ENCODE data around the gene LMF1.

Gene LMF1

GRCh38 chr16:879986-880385 lies 90.8 kb downstream of the LMF1 start:
- no peak for DNase-seq (ENCODE audit: low spot score)

- no peak for DNase-seq (ENCODE audit: low spot score)
Observed at GRCh38 chr16:879461-879861, 91.3 kb downstream of the LMF1 start.

DNA sequence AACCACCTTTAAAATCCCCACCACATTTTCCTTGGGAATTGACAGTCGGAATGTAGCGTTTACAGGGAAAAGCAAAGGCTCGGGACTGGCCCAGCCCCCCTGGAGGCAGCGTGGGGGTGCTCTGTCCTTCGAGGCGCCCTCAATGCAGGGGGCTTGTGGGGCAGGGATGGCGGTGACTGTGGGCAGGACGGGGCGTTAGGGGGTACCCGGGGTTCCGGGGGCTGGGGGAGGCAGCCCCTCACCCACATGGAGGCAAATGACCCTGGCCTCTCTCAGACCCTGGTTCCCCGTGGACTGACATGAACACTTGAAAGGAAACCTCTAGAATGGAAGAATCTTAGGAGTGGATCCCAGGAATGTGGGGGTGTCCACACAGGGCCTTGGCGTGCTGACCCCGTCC lies 91.9 kb downstream of the LMF1 start:
- DNase-seq (ENCODE audit: low spot score), result no peak

- no peak for DNase-seq (ENCODE audit: low spot score)
Observed at GRCh38 chr16:878072-878784, 92.6 kb downstream of the LMF1 start.

DNA sequence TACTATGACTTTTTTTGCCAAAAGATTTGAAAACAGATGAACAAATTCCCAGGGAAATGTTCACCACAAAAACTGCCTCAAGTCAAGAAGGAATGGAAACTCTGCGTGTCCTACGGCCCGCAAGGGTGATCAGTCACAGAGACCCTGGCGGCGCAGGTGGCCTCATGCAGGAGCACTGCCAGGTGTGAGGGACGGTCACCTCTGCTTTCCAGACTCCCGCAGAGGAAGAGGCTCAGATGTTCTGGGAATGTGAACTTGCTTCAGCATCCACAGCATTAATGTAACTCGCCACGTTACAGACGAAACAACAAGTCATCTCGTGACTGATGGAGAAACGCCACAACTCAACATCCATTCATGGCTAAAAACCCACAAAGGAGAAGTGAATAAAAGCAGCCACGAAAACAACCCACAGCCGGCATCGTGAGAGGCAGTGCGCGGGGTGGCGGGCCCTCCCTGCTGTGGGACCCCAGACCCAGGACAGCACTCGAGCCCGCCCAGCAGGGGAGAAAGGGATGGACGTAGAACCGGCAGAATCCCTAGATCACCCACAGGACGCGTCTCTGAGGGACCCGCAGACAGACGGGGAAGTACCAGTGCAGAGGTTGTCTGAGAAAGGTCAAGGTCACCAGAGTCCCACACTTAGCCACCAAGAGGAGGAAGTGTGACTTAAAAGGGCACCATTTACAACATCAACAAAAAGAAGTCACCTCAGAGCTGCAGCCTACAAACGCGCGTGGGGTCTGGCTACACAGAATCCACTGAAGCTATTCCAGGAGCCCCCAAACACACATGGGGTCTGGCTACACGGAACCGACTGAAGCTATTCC lies 93.3 kb downstream of the LMF1 start:
- DNase-seq (ENCODE audit: low spot score), result no peak

GRCh38 chr16:876523-877241 lies 94.1 kb downstream of the LMF1 start:
- no peak for DNase-seq (ENCODE audit: low spot score)

DNA sequence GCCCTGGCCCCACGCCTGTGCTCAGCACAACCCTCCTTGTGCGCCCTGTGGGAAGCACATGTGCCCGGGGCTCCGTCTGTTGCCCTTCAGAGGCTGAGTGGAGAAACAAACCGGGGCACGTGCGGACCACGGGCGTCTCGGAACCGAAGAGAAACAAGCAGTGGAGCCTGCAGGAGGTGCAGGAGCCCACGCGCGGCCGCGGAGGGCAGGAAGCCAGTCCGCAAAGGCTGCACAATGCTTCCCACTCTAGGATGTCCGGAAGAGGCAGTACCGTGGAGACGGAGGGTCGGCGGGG lies 94.8 kb downstream of the LMF1 start:
- DNase-seq (ENCODE audit: low spot score), result no peak

DNA sequence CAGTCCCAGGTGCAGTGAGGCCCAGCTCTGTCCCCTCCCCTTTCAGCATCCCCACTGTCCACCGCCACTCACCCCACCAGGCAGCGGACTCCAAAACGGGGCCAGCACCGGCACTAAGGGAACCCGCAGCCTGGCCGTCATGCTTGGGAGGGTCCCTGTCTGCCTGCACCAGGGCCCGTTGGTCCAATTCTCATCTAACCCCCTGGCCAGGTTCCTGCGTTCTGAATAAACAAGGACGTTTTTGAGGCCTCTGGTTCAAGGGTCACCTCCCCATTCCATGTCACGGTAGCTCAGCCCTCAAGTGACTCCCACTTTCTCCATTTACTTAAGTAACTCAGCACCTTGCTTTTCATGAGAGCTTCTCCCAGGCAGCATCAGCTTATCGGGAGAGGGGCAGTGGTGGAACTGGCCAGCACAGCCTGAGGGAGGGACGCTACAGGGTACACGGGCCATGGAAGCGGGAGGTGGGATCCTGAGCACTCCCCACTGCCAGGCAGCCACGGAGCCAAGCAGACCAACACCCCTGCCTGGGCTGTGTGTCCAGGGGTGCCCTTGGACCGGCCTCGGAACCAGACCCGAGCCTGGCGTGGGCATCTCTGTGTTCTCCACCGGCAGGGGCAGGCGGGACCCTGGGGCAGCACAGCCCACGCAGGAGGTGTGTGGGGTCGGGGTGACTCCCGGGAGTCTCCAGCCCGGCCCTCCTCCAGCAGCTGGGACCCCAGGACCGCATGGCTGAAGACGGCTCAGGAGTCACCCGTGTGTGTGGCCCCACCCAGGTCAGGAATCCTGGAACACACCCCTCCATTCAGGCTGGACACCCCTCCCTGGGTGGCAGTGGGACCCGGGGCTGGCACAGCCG lies 95.4 kb downstream of the LMF1 start:
- no peak for DNase-seq (ENCODE audit: low spot score)

- no peak for DNase-seq (ENCODE audit: low spot score)
Observed at GRCh38 chr16:874366-875181, 96.2 kb downstream of the LMF1 start.

DNA sequence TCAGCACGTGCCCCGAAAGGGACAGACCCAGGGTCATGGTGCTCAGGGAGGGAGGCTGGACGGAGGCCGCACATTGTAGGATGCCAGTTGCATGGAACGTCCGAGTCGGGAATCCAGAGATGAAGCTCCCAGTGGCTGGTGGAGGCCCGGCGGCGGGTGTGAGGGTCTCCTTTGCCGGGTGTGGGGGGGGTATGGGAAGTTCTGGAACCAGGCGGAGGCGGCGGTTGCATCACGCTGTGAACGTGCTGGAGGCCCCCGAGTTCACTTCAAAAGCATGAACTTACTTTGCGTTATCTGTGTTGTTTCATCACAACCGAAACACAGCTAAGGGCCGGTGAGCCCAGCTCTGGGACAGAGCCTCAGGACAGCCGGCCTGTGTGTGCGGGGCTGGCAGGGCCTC lies 96.9 kb downstream of the LMF1 start:
- DNase-seq (ENCODE audit: low spot score), result no peak

GRCh38 chr16:873243-873661 lies 97.5 kb downstream of the LMF1 start:
- no peak for DNase-seq (ENCODE audit: low spot score)

- DNase-seq (ENCODE audit: low spot score), result no peak
Observed at GRCh38 chr16:872436-873242, 98.1 kb downstream of the LMF1 start.

GRCh38 chr16:871562-872345 lies 99.0 kb downstream of the LMF1 start:
- DNase-seq (ENCODE audit: low spot score), result no peak

DNA sequence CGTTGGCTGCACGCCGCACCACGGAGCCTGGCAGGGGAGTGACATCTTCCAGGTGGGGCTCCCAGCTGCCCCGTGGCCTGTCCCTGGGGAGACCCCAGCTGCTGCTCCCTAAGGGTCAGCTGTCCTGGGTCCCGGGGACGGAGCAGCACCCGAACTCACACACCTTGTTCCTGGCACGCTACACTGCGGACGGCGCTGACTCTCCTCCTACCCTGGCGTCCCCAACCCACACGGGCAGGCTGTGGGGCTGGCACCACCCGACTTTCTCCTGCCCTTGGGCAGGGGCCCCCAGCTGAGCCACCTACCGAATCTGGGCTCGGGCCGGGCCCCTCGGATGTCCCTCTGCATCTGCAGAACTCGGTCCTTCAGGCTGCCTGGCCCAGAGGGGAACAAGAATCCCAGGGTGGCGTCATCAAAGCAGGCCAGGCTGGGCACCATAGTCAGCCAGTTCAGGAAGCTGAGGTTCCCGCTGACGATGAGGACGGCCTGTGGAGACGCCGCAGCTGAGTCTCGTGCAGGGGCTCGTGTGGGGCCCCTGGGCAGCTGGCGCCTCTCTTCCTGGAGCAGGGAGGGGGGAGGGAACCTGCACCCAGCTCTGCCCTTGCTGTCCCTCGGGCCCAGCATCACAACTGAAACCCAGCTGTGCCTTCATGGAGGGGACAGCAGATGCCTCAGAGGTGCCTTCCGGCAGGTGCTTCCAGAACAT lies 99.8 kb downstream of the LMF1 start:
- no peak for DNase-seq (ENCODE audit: low spot score)

DNA sequence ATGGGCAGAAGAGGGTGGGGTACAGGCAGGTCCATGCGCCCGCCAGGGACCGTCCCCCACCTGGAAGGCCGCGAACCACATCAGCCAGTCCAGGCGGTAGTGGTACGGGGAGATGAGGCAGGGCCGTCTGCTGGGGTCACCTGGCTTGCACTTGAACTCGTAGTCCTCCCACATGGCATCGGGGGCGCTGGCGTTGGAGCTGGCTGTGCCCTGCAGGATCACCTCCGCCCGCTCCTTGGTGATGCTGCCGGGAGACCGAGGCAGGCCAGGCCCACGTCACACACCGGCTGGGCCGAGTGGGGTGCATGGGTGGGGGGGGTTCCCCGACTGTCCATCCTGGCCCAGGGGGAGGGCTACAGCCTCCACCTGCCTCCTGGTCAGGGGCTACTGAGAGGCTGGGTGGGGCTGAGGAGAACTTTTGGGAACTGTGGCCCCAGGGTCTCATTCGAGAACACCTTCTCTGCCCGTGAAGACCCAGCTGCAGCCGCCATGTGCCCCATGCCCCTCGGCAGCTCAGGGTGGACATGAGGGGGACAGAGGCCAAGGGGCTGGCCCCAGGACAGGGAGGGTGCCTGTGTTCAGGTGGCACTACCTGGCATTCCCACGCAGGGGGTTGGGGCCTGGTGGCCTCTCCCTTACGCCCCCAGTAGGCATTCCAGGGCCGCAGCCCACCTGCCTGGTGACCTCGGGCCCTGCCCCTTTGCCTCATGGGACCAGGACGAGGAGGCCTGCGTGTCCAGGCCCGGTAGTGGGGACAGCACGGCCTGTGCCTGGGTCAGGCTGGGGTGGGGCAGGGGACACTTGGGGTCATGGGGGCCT lies 100.8 kb downstream of the LMF1 start:
- no peak for DNase-seq (ENCODE audit: low spot score)

DNA sequence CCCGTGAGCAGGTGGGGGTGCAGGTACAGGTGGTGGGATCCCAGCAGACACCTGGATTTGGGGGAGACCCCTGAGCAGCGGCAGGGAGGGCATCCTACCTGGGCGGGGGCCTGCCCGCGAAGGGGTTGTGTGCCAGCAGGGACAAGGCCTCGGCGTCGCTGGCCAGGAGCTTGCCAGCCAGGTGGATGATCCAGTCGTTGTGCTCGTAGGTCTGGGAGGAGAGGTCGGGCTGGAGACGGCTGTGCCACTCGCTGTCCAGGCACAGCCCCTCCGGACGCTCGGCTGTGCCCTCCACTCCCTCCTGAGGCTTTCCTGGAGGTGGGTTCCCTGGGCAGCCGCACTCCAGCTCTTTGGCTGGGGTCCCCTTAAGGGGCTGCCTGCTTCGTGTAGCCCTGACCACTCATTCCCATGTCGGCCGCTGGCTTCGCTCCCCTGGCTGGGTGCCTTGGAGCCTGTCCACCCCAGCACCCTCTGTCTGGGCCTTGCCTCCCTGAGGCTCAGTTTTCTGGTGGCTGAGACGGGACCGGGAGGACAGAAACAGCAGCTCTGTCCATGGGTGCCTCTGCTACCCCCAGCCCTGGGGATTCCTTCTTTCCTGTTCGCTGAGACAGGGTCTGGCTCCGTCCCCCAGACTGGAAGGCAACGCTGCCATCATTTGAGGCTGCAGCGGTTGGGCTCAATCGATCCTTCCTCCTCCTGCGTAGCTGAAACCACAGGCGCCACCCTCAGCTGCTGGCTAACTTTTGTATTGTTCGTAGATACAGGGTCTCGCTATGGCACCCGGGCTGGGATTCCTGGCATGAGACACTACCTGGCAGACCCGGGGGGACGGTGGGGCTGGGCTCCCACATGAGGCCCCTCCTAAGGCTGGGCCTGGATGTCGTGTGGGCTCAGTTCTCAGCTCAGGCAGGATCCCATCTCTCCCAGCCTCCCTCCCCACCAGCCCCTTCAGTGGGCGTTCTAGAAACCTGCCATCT lies 101.7 kb downstream of the LMF1 start:
- no peak for DNase-seq (ENCODE audit: low spot score)

DNA sequence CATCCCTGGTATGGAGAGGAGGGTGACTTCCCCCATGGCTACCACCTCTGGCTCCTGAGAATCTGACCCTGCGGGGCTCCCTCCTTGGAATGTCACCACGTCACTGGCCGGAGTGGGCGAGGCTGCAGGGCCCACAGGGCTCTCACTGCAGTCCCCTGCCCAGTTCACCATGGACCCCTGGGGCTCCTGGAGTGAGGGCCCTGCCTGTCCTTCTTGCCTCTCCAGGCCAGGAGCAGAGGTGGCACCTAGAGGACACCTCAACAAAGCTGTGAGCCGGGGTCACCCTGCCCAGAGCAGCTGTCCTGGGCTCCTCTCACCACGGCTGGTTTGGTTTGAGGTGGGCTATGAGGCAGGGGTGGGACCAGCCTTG lies 102.4 kb downstream of the LMF1 start:
- DNase-seq (ENCODE audit: low spot score), result no peak

All from globus pallidus (tissue), 1 donor.